OCI-LY7 (cell line): ENCODE results near the gene SCYGR3. TPM values are rescaled to one million over a fixed set of nuclear protein-coding genes. Genes with fewer than 3 reads are reported as not detected.

Source experiments
- BruUV-seq: library from RNA; stranded (reverse); fragments of 400-500 nt; replicated peaks from 2 replicates; lab custom pipeline; 2021; lab: Mats Ljungman, UMichigan
- CTCF ChIA-PET: fragments of 300-600 bp; sonication (Branson Sonifier 250); formaldehyde crosslinking; loops from one replicate; lab custom pipeline; 2022; ENCODE audit warnings: antibody characterized with exemption; ENCODE audit not compliant: unreplicated experiment; lab: Charles Lee
- POLR2A ChIA-PET: fragments of 300-600 bp; sonication (Branson Sonifier 250); formaldehyde crosslinking; loops from one replicate; lab custom pipeline; 2022; ENCODE audit warnings: antibody characterized with exemption; lab: Charles Lee
- DNase-seq: peaks from one replicate; pipeline ENCODE4 v3.0.0-alpha.2; 2015; ENCODE audit warnings: low spot score
- H2AFZ ChIP-seq: fragments of 200-600 bp; sonication (generic), shearing (Covaris generic); 2 replicates; pipeline ENCODE4 v1.6.1; 2014; ENCODE audit warnings: mild to moderate bottlenecking, antibody characterized with exemption, low read length, moderate library complexity
- H3K27ac ChIP-seq: fragments of 200-600 bp; sonication (generic); 2 replicates; pipeline ENCODE4 v1.5.1; 2014; ENCODE audit warnings: mixed run types, low read depth, mild to moderate bottlenecking, moderate library complexity, low read length, inconsistent platforms; ENCODE audit not compliant: poor library complexity, severe bottlenecking
- H3K36me3 ChIP-seq: fragments of 200-600 bp; sonication (generic); 2 replicates; pipeline ENCODE4 v1.6.1; 2014; ENCODE audit warnings: mild to moderate bottlenecking, antibody characterized with exemption, low read length, moderate library complexity, mixed read lengths; ENCODE audit not compliant: insufficient read depth
- H3K4me1 ChIP-seq: fragments of 200-600 bp; sonication (generic); 2 replicates; pipeline ENCODE4 v1.5.1; 2014; ENCODE audit warnings: mild to moderate bottlenecking, low read length; ENCODE audit not compliant: insufficient read depth, poor library complexity, severe bottlenecking
- H3K4me2 ChIP-seq: fragments of 200-600 bp; sonication (generic); 2 replicates; pipeline ENCODE4 v1.6.1; 2014; ENCODE audit warnings: mild to moderate bottlenecking, low read length
- H3K4me3 ChIP-seq: fragments of 200-600 bp; sonication (generic); 2 replicates; pipeline ENCODE4 v1.5.1; 2014; ENCODE audit warnings: mild to moderate bottlenecking, low read depth, low read length; ENCODE audit not compliant: poor library complexity, severe bottlenecking
- H3K79me2 ChIP-seq: fragments of 200-600 bp; sonication (generic); 2 replicates; pipeline ENCODE4 v1.6.1; 2016; ENCODE audit warnings: low read depth, mild to moderate bottlenecking, low read length, moderate library complexity, mixed read lengths; ENCODE audit not compliant: insufficient read depth
- H3K9me2 ChIP-seq: fragments of 200-600 bp; sonication (generic); 2 replicates; pipeline ENCODE4 v1.6.1; 2016; ENCODE audit warnings: mild to moderate bottlenecking, low read length, mixed read lengths; ENCODE audit not compliant: insufficient read depth
- H3K9me3 ChIP-seq: fragments of 200-600 bp; sonication (generic); 2 replicates; pipeline ENCODE4 v1.6.1; 2014; ENCODE audit warnings: mild to moderate bottlenecking, mixed run types, low read length, mixed read lengths
- H4K20me1 ChIP-seq: fragments of 200-600 bp; sonication (generic); 2 replicates; pipeline ENCODE4 v1.6.1; 2014; ENCODE audit warnings: mild to moderate bottlenecking, antibody characterized with exemption, low read length, moderate library complexity, mixed read lengths; ENCODE audit not compliant: insufficient read depth
- CTCF ChIP-seq: fragments of 200-600 bp; sonication (generic); conservative IDR thresholded peaks from 2 replicates; pipeline ENCODE4 v1.5.1; 2014; ENCODE audit warnings: mild to moderate bottlenecking, antibody characterized with exemption, low read length, moderate library complexity, mixed read lengths
- EZH2phosphoT487 ChIP-seq: fragments of 200-600 bp; sonication (generic); IDR thresholded peaks from 2 replicates; pipeline ENCODE4 v1.6.1; 2018; ENCODE audit warnings: low read depth, borderline replicate concordance, mild to moderate bottlenecking, mixed run types, antibody characterized with exemption, low read length, moderate library complexity, mixed read lengths
- intact Hi-C: fragments of 100-400 bp; cut with micrococcal nuclease; formaldehyde crosslinking; loops from one replicate; pipeline ENCODE4 v1.10.0; 2022; ENCODE audit not compliant: unreplicated experiment
- total RNA-seq, 2 experiments: library from RNA; depleted of rRNA in 1 of 2; stranded (reverse); fragments of >200 nt in 1 of 2; shearing (Covaris generic) in 1 of 2; gene quantifications; 2 replicates each; pipeline ENCODE4 v1.2.3, GENCODE V29; 2014 to 2022

Gene SCYGR3
- total RNA-seq, 2 experiments from 2014 or later: not detected

- no peak overlapping the region for H3K4me2 ChIP-seq
- H3K4me3 ChIP-seq: no peak overlapping the region
- no peak overlapping the region for H3K27ac ChIP-seq
- intact Hi-C loops: loop anchor here (5.0 to 10.0 kb wide), 2 partner anchors 171 to 231 kb away; no protein-coding TSS in a partner anchor
- H3K79me2 ChIP-seq: no peaks in the 10 kb centered on the region
- H3K36me3 ChIP-seq: no peaks in the 10 kb centered on the region
- CTCF ChIA-PET: no interaction called here
- no TSS peak for BruUV-seq
- no peaks in the 10 kb centered on the region for H3K9me3 ChIP-seq
- H3K9me2 ChIP-seq: no peaks in the 10 kb centered on the region
- POLR2A ChIA-PET: no interaction called here
- H2AFZ ChIP-seq: no peak overlapping the region
- no peak for DNase-seq
- TF ChIP-seq CTCF (no peak), EZH2phosphoT487 (no peak)
- no peaks in the 10 kb centered on the region for H4K20me1 ChIP-seq
- H3K4me1 ChIP-seq: no peaks in the 10 kb centered on the region
These were observed 38.8 kb upstream of the SCYGR3 start for GRCh38 chr2:227653419-227653818.

GRCh38 chr2:227643990-227644551 lies 29.4 kb upstream of the SCYGR3 start:
- no TSS peak for BruUV-seq
- intact Hi-C loops: no loop called here
- ChIA-PET POLR2A (interaction anchor here (0.9 kb wide), 1 partner anchor 168 kb away, joined by 3 read pairs; no protein-coding TSS in a partner anchor), CTCF (no interaction called here)
- Histone ChIP-seq H3K9me2 (no peaks in the 10 kb centered on the region), H4K20me1 (no peaks in the 10 kb centered on the region), H3K79me2 (no peaks in the 10 kb centered on the region), H3K27ac (no peak overlapping the region), H3K4me1 (no peaks in the 10 kb centered on the region), H3K4me2 (no peak overlapping the region), H3K9me3 (no peaks in the 10 kb centered on the region), H3K4me3 (no peak overlapping the region), H2AFZ (no peak overlapping the region), H3K36me3 (no peaks in the 10 kb centered on the region)
- no peak for DNase-seq
- TF ChIP-seq EZH2phosphoT487: no peak
- TF ChIP-seq CTCF: no peak

- Histone ChIP-seq H3K9me3 (no peaks in the 10 kb centered on the region), H2AFZ (no peak overlapping the region), H3K9me2 (no peaks in the 10 kb centered on the region), H3K27ac (no peak overlapping the region), H3K4me1 (no peaks in the 10 kb centered on the region), H3K36me3 (no peaks in the 10 kb centered on the region), H4K20me1 (no peaks in the 10 kb centered on the region), H3K4me3 (no peak overlapping the region), H3K4me2 (no peak overlapping the region), H3K79me2 (no peaks in the 10 kb centered on the region)
- no TSS peak for BruUV-seq
- POLR2A ChIA-PET: no interaction called here
- CTCF ChIA-PET: no interaction called here
- DNase-seq: no peak
- intact Hi-C loops: no loop called here
- no peak for TF ChIP-seq EZH2phosphoT487
- no peak for TF ChIP-seq CTCF
These were observed 28.0 kb upstream of the SCYGR3 start for GRCh38 chr2:227642656-227643055.
